HG02678 (cell line): ENCODE results near the gene NBL1.

Source experiments
- ATAC-seq: cut with Tn5 transposase; IDR thresholded peaks from one replicate; pipeline ENCODE4 v1.9.1; 2021; ENCODE audit warnings: mild to moderate bottlenecking, moderate library complexity; ENCODE audit not compliant: unreplicated experiment

NBL1 gene

GRCh38 chr1:19665496-19666465 lies 21.7 kb downstream of the NBL1 start:
- ATAC-seq, result no peak

GRCh38 chr1:19668888-19669287 lies 24.8 kb downstream of the NBL1 start:
- no peak for ATAC-seq

- ATAC-seq, result no peak
Observed at GRCh38 chr1:19670787-19671186, 26.7 kb downstream of the NBL1 start.

- no peak for ATAC-seq
Observed at GRCh38 chr1:19672237-19672636, 28.1 kb downstream of the NBL1 start.

- no peak for ATAC-seq
Observed at GRCh38 chr1:19675797-19676196, 31.7 kb downstream of the NBL1 start.

GRCh38 chr1:19676438-19676922 lies 32.4 kb downstream of the NBL1 start:
- no peak for ATAC-seq

GRCh38 chr1:19678493-19678892 lies 34.4 kb downstream of the NBL1 start:
- ATAC-seq, result no peak

- ATAC-seq, result no peak
Observed at GRCh38 chr1:19678931-19679453, 34.9 kb downstream of the NBL1 start.

GRCh38 chr1:19679691-19680090 lies 35.6 kb downstream of the NBL1 start:
- no peak for ATAC-seq

GRCh38 chr1:19680644-19681043 lies 36.5 kb downstream of the NBL1 start:
- ATAC-seq, result no peak

- ATAC-seq, result no peak
Observed at GRCh38 chr1:19682257-19682656, 38.1 kb downstream of the NBL1 start.

- ATAC-seq, result no peak
Observed at GRCh38 chr1:19682901-19683300, 38.8 kb downstream of the NBL1 start.

GRCh38 chr1:19683351-19683750 lies 39.2 kb downstream of the NBL1 start:
- no peak for ATAC-seq

- ATAC-seq, result no peak
Observed at GRCh38 chr1:19684677-19685076, 40.6 kb downstream of the NBL1 start.

GRCh38 chr1:19685994-19686393 lies 41.9 kb downstream of the NBL1 start:
- ATAC-seq, result no peak

GRCh38 chr1:19687414-19687813 lies 43.3 kb downstream of the NBL1 start:
- no peak for ATAC-seq

- no peak for ATAC-seq
Observed at GRCh38 chr1:19688041-19688842, 44.1 kb downstream of the NBL1 start.

- no peak for ATAC-seq
Observed at GRCh38 chr1:19689085-19689757, 45.1 kb downstream of the NBL1 start.

- no peak for ATAC-seq
Observed at GRCh38 chr1:19689856-19690255, 45.7 kb downstream of the NBL1 start.

- ATAC-seq, result no peak
Observed at GRCh38 chr1:19690342-19690741, 46.2 kb downstream of the NBL1 start.

- ATAC-seq, result no peak
Observed at GRCh38 chr1:19694298-19694697, 50.2 kb downstream of the NBL1 start.
